T-helper 2 cell treated with Interferon-gamma antibody and Interleukin-4, amounts not matched to agents 5 μg/mL and 100 μg/mL, for 36 hours (primary cell): ENCODE data around the gene CCDC148.
"Not testable (repeated sequence)": the region's sequence is repeated elsewhere in the genome, so short reads cannot be mapped to it uniquely, and the experiment has no call there.

ENCODE experiments used
- DNase-seq: peaks from one replicate; pipeline ENCODE4 v3.0.0; 2021; ENCODE audit warnings: low spot score
- H3K27ac Mint-ChIP-seq: one replicate; pipeline ENCODE4 v1.8.0; 2021; ENCODE audit warnings: mild to moderate bottlenecking, mixed read lengths
- H3K27me3 Mint-ChIP-seq: one replicate; pipeline ENCODE4 v1.8.0; 2021; ENCODE audit warnings: low read depth, mixed read lengths
- H3K36me3 Mint-ChIP-seq: one replicate; pipeline ENCODE4 v1.8.0; 2021; ENCODE audit warnings: low read depth, mixed read lengths
- H3K4me1 Mint-ChIP-seq: one replicate; pipeline ENCODE4 v1.8.0; 2021; ENCODE audit warnings: low read depth, mixed read lengths
- H3K4me3 Mint-ChIP-seq: one replicate; pipeline ENCODE4 v1.8.0; 2022; ENCODE audit warnings: mild to moderate bottlenecking, moderate library complexity, mixed read lengths
- H3K9me3 Mint-ChIP-seq: one replicate; pipeline ENCODE4 v1.8.0; 2021; ENCODE audit warnings: mixed read lengths

Gene CCDC148

DNA sequence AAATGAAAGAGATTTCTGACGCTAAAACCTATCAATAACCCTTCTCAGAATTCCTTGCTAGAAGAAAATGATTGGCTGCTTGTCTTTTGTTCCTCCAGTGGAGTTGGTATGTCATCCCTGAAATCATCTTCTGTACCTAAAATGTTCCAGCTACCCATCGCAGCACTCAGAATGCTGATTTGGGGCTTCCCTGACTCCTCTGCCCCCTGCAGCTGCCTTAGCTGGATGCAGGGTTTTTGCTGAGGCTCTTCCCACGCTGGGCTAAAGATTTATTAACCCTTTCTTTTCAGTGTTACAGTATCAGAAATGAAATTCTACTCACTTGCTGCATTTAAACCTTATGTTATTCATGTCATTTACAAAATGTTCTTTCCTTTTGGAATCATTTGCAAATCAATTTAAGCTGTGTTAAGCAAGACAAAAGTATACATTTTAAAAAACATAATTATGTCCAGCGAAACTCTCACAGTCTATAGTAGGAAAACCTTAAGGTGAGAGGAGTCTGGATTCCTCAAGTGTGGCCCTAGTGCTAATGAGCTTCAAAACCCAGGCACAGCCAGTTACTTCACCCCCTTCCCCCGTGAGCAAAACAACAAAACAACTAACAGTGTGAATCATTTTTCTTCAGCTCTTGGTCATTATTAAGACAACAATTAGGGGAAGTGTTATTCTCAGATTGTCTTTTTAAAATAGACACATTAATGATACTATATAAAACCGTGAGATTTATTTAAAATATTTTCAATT, 33.0 kb upstream of the CCDC148 start:
- DNase-seq = no peak
- no peak overlapping the region for H3K4me3 Mint-ChIP-seq
- H3K27me3 Mint-ChIP-seq = no peaks in the 10 kb centered on the region
- no peaks in the 10 kb centered on the region for H3K4me1 Mint-ChIP-seq
- H3K27ac Mint-ChIP-seq = no peak overlapping the region
- H3K36me3 Mint-ChIP-seq = no peaks in the 10 kb centered on the region
- no peaks in the 10 kb centered on the region for H3K9me3 Mint-ChIP-seq

DNA sequence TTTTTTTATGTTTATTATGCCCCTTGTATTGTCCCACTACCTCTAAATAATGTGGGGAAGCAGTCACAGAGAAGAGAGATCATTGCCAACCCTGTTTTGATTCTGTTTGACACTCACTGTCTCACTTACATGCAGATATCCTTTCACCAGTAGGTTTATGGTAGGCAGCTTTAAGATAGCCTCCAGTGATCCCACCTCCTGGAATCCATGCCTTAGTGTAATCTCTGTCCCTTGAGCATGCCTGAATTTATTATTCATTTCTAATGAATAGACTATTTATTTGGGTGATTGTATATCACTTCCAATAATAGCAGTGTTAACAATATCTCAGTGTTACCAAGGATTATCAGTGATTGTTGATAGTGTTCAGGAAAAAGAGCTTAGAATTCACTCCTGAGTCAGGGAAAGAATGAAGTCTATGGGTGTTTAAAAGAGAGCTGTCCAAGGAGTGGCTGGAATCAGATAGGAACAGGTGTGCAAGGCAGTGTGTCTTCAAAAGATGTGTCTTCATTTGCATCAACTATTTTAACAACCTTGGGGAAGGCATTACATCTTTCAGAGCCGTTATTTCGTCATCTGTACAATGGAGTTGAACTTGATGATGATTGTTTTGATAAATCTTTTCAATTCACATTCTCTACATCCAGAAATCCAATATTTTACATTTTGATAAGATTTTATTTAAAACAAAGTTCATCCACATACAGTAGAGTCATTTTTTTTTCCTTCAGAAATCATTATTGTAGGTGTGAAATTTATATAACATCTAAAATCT, 32.1 kb upstream of the CCDC148 start:
- peaks cover 1% of the 10 kb centered on the region for H3K36me3 Mint-ChIP-seq
- H3K9me3 Mint-ChIP-seq = no peaks in the 10 kb centered on the region
- no peak overlapping the region for H3K27ac Mint-ChIP-seq
- H3K27me3 Mint-ChIP-seq = no peaks in the 10 kb centered on the region
- no peak overlapping the region for H3K4me3 Mint-ChIP-seq
- no peaks in the 10 kb centered on the region for H3K4me1 Mint-ChIP-seq
- DNase-seq = no peak

DNA sequence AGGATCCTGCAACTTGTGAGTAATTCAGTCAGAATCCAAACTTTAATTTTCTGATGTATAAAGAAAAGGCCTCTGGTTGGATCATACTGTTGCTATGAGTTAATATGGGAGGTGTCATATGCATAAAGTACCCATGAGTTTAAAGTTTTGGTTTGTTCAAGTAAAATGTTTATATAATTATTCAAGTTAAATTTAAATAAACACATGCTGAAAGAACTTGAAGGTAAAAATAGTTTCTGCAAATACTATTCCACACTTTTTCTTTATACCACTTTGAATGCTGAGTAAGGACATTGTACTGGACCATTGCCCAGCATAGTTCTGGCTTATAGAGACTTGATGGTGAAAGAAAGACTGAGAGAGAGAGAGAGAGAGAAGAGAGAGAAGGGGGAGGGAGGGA, 30.9 kb upstream of the CCDC148 start:
- Mint-ChIP-seq H3K27ac (no peak overlapping the region), H3K36me3 (peaks cover 1% of the 10 kb centered on the region), H3K4me3 (no peak overlapping the region), H3K9me3 (no peaks in the 10 kb centered on the region), H3K27me3 (no peaks in the 10 kb centered on the region), H3K4me1 (no peaks in the 10 kb centered on the region)
- no peak for DNase-seq

DNA sequence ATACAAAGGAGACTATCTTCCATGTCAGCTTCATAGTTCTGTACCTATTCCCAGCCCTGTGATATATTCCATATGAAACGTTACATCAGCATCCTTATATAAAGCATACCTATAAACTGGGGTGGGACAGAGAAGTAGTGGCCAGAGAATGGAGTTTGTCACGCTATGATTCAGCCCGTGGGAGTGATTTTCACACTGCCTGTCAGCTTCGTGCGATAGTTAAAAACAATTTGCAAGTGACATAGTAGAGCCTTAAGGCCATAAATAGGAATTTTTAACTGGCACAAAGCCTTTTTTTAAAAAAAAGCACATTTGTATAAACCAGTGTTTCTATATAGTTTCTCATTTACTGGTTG, 30.4 kb upstream of the CCDC148 start:
- Mint-ChIP-seq H3K4me3 (no peak overlapping the region), H3K9me3 (no peaks in the 10 kb centered on the region), H3K27me3 (no peaks in the 10 kb centered on the region), H3K36me3 (peaks cover 1% of the 10 kb centered on the region), H3K27ac (no peak overlapping the region), H3K4me1 (no peaks in the 10 kb centered on the region)
- DNase-seq = no peak

DNA sequence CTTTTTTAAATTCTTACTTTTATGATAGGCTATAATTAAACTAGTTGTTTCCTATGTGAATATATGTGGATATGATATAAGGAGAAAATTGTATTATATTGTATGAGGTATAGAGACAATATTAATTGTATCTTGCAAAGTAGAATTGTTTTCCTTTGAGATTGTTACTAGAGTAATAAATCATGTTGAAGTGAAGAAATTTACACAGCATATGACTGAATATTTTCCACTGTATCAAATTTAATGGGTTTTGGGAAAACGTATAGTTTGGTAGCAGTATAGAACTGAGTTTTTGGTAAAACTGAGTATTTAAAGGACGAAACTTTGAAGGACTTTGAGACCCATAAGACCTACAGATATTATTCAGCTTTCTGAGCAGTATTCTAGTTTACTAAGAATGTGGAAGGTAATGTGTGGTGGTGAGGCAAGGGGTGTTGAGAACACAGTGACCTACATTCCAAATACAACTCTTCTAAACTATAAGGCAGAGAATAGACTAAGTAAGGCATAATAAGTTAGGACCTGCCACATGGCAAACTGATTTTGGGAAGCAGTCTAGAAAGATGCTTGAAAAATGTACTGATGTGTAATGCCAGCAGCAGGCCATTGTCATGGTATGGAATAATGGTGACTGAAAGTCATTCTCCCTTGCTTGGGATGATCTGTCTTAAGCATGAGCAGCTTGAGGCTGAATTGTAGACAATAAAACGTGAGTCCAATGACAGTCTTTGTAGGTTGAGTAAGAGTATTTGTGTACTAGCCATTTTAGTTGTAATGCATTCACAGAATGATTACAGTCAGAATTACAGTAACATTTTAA, 29.8 kb upstream of the CCDC148 start:
- Mint-ChIP-seq H3K27me3 (no peaks in the 10 kb centered on the region), H3K36me3 (peaks cover 1% of the 10 kb centered on the region), H3K4me1 (no peaks in the 10 kb centered on the region), H3K4me3 (no peak overlapping the region), H3K9me3 (no peaks in the 10 kb centered on the region), H3K27ac (no peak overlapping the region)
- DNase-seq = no peak

DNA sequence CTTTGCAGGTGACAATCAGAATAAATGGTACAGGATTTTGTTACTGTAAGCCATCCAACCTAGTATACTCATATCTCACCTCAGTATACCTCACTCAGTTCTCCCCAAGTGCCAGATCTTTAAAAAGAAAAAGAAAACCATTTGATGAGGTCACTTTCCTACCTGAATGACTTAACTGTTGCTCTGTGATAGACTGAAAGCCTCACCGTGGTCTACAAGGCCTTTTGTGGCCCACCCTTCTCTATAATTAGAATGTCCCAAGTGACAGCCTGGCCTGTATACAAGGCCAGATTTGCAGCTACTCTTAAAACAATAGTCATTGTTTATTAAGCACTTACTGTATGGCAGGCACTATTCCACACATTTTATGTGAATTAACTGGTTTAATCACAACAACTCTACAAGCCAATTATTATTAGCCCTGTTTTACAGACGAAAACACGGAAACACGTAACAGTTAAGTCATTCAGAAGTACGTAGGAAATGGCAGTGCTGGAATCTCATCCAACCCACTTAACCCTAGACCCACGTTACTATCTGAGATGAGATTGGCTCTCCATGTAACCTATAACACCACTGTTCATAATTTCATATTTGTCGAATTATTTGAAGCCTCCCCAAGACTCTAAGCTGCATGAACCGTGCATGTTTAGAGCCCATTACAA, 28.5 kb upstream of the CCDC148 start:
- no peak overlapping the region for H3K4me3 Mint-ChIP-seq
- no peak overlapping the region for H3K27ac Mint-ChIP-seq
- H3K36me3 Mint-ChIP-seq = peaks cover 1% of the 10 kb centered on the region
- H3K9me3 Mint-ChIP-seq = no peaks in the 10 kb centered on the region
- DNase-seq = no peak
- no peaks in the 10 kb centered on the region for H3K4me1 Mint-ChIP-seq
- H3K27me3 Mint-ChIP-seq = no peaks in the 10 kb centered on the region

DNA sequence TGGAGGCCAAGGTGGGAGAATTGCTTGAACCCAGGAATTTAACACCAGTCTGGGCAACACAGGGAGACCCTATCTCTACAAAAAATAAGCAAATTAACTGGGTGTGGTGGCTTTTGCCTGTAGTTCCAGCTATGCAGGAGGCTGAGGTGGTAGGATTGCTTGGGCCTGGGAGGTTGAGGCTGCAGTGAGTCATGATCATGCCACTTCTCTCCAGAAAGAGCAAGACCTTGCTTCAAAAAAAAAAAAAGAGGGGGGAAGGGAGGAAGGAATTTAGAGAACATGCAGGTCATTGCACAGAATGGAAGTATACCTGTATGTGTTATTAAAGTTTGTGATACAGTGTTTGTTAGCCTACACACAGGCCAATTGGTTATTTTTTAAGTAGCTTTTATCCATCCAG, 26.0 kb upstream of the CCDC148 start:
- Mint-ChIP-seq H3K27me3 (no peaks in the 10 kb centered on the region), H3K27ac (no peak overlapping the region), H3K36me3 (peaks cover 1% of the 10 kb centered on the region), H3K4me3 (no peak overlapping the region), H3K9me3 (no peaks in the 10 kb centered on the region), H3K4me1 (peaks cover 6% of the 10 kb centered on the region)
- no peak for DNase-seq

DNA sequence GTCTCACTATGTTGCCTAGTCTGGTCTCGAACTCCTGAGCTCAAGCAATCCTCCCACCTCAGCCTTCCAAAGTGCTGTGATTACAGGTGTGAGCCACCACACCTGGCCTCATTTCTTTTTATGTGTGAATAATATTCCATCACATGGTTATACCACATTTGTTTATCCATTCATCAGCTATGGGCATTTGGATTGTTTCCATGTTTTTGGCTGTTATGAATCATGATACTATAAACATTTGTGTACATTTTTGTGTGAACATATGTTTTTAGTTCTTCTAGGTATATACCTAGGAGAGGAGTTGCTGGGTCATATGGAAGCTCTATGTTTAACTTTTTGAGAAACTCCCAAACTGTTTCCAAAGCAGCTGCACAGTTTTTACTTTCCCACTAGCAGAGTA, 24.6 kb upstream of the CCDC148 start:
- H3K9me3 Mint-ChIP-seq = no peaks in the 10 kb centered on the region
- no peaks in the 10 kb centered on the region for H3K27me3 Mint-ChIP-seq
- H3K36me3 Mint-ChIP-seq = peaks cover 1% of the 10 kb centered on the region
- no peak overlapping the region for H3K4me3 Mint-ChIP-seq
- H3K27ac Mint-ChIP-seq = no peak overlapping the region
- H3K4me1 Mint-ChIP-seq = peaks cover 13% of the 10 kb centered on the region
- DNase-seq = no peak

DNA sequence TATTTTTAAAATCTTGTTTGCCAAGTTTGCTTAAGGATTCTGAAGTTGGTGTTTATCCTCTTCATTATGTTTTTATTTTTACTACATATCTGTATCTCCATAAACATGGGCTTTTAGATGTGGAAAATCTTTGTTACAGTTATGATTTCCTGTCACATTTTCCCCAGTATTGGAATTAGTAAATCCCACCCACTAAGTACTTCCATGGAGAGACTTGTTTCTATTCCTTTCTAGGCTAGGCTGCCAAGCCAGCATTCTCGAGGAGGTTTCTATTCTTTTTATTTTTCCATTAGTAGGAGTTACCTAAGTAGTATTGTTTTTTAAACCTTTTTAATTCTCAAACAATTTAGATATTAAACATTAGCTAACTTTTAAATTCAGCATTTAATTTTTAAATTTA, 22.3 kb upstream of the CCDC148 start:
- no peak for DNase-seq
- Mint-ChIP-seq H3K27ac (no peak overlapping the region), H3K4me1 (peaks cover 13% of the 10 kb centered on the region), H3K4me3 (no peak overlapping the region), H3K9me3 (no peaks in the 10 kb centered on the region), H3K27me3 (no peaks in the 10 kb centered on the region), H3K36me3 (no peaks in the 10 kb centered on the region)

DNA sequence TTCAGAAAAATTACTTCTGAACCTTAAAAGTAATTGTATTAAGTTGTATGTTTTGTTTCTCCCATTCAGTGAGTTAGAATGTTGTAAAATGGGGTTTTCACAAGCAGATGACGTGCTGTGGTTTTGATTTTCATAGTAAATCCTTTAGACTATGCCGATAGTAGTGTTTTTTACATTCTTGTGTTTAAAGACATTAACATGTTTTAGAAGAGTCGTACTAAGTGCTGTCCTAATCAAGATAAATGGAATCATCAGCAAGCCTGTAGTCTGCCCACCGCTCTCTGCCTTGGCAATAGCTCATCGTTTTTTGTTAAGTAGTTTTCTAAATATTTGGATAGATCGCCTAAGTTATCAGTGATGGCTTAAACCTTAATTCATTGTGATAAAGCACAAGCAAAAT, 21.7 kb upstream of the CCDC148 start:
- DNase-seq = no peak
- Mint-ChIP-seq H3K27ac (no peak overlapping the region), H3K4me1 (peaks cover 13% of the 10 kb centered on the region), H3K36me3 (no peaks in the 10 kb centered on the region), H3K4me3 (no peak overlapping the region), H3K9me3 (no peaks in the 10 kb centered on the region), H3K27me3 (no peaks in the 10 kb centered on the region)

DNA sequence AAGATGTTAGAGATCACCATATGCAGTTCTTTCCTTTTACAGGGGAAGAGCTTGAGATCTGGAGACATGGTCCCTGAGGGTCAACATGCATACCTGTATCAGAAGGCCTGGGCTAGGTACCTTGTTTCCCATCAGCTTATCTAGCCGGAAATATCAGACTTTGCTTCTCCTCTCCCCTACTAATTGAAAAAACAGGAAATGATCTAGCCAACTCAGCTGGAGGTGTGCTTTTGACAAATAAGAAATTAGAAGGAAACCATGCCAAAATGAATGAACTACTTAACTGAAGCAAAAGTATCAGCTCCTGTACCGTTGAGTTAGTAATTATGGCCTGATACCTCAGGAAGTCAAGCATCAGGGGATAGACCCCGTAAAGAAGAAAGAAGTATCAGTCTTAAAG, 20.6 kb upstream of the CCDC148 start:
- H3K27ac Mint-ChIP-seq = no peak overlapping the region
- no peak for DNase-seq

DNA sequence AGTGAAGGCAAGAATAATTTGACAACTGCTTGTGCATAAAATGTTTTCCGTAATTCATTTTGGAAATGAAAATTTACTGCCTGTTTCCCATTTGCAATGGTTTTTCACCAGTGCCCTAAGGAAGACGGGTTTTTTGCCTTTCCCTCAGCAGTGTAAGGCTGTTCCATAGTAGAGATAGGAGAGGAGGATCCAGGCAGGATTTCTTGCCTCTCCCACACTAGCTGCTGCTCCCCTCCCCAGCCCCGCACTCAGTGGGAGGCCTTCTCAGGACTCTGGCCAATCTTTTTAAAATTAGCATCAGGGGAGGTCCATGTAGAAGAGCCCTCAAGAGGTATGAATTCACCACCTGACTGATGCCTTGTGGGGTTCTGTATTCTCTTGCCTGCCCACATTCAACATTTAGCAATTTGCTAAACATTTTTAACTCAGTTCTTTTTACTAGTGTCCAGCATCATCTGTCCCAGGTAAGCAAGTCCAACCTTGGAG, 18.0 kb upstream of the CCDC148 start:
- DNase-seq, H3K4me3 Mint-ChIP-seq, H3K9me3 Mint-ChIP-seq, H3K27ac Mint-ChIP-seq, H3K27me3 Mint-ChIP-seq, H3K36me3 Mint-ChIP-seq: not testable (repeated sequence)
- H3K4me1 Mint-ChIP-seq = peaks cover 13% of the 10 kb centered on the region

More for the DNA sequence above, 20.6 kb upstream of the CCDC148 start:
- H3K4me3 Mint-ChIP-seq = peak overlapping the region; percentile 37
- no peaks in the 10 kb centered on the region for H3K36me3 Mint-ChIP-seq
- no peaks in the 10 kb centered on the region for H3K9me3 Mint-ChIP-seq
- no peaks in the 10 kb centered on the region for H3K27me3 Mint-ChIP-seq
- H3K4me1 Mint-ChIP-seq = peaks cover 13% of the 10 kb centered on the region

DNA sequence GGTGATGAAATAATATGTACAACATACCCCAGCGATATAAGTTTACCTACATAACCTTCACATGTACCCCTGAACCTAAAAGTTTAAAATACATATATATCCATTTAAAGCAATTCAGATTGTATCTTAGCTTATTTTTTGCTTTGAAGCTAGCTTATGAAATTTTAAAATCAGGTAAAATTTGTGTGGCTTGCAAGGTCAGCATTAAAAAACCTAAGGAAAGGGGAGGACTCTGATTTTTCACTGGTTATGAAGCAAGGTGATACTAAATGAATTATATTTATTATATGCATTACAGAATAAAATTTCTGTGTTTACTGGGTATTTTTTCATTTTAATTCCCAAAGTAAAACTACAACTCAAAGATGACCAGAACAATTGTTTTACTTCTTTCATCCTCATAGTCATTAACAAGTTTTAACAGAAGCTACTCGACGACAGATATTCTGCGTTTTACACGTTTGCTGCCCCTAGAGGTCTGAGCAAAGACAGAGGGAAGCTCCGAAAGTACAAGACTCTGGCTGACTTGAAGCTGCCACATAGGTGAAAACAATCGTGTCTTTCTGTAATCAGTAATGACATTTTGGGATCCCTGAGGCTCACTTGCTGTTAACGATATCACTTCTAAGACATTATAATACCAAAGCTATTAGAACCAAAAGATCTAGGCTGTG, 17.3 kb upstream of the CCDC148 start:
- DNase-seq = no peak
- H3K36me3 Mint-ChIP-seq = peaks cover 1% of the 10 kb centered on the region
- no peaks in the 10 kb centered on the region for H3K9me3 Mint-ChIP-seq
- H3K27me3 Mint-ChIP-seq = no peaks in the 10 kb centered on the region
- no peak overlapping the region for H3K4me3 Mint-ChIP-seq
- H3K4me1 Mint-ChIP-seq = peaks cover 13% of the 10 kb centered on the region
- H3K27ac Mint-ChIP-seq = no peak overlapping the region
